ENCODE results near the gene PDGFRB.
"Not testable (repeated sequence)": the region's sequence is repeated elsewhere in the genome, so short reads cannot be mapped to it uniquely, and the experiment has no call there.

Gene PDGFRB

DNA sequence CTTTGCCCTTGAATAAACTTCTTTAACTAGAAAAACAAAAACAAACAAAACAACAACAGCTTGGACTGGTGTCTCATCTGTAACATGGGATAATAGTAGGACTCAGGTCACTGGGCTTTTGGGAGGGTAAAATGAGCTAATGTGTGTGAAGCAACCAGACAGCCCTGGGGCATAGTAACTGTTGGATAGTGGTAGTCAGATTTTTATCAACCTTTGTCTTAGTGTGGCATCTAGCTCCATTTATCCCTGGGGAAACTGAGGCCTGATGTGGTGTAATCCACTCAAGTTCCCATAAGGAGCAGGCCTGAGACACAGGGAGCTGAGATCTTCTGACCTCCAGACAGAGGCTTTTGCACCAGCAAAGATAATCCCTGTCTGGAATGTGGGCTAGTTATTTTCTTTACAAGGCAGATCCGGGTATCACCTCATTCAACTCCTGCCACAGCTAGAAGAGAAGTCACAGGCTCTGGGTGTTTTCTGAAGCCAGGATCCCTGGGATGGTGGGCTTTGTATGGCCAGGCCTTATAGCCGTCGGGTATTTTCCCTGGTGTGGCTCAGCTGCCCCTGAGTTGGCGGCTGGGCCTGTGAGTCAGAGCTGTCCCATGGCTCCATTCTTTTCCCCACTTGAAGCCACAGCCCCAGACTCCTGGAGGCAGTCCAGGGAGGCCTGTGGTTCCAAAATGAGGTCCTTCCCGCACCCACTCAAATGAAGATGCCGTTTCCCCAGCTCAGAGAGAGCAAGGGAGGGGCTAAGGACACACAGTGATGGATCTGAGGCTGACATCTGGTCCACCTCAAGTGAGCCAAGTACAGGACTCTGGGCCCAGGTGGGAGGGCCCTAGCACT, 43.2 kb downstream of the PDGFRB start:
- DNase-seq = no peak

DNA sequence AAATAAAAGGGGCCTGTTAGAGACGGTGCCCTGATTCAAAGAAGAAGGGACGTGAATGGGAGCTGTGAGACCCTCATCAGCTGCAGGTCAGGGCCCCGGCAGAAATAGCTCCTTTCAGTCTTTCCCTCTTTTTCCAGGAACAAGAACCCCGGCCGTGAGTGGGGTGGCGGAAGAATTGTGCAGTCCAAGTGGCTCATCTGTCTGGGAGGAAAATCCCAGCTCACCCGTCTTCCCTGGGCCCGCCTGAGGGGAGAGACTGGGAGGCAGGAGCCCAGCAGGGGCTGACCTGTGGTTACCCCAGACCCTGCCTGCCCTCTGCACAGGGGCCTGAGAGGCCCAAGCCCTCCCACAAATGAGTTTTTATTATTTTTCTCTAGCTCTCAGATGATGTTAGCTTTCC, 44.5 kb downstream of the PDGFRB start:
- no peak for DNase-seq

DNA sequence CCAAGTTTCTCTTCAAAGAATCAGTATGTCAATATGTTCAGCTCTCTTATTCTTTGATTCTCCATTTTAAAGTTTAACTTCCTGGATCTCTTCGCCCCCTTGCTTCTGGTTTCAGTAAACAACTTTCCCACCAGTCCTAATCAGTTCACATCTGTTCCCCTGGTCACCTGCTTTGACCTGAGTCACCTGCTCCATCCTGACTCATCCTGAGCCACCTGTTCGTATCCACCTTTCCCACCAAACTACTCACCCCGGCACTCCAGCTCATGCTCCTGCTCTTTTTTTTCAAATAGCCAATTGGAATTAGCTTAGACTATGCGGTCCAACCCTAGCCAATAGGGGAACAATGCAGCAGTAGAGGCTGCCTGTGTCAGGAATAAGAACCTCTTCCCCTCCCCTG, 45.7 kb downstream of the PDGFRB start:
- DNase-seq = no peak

DNA sequence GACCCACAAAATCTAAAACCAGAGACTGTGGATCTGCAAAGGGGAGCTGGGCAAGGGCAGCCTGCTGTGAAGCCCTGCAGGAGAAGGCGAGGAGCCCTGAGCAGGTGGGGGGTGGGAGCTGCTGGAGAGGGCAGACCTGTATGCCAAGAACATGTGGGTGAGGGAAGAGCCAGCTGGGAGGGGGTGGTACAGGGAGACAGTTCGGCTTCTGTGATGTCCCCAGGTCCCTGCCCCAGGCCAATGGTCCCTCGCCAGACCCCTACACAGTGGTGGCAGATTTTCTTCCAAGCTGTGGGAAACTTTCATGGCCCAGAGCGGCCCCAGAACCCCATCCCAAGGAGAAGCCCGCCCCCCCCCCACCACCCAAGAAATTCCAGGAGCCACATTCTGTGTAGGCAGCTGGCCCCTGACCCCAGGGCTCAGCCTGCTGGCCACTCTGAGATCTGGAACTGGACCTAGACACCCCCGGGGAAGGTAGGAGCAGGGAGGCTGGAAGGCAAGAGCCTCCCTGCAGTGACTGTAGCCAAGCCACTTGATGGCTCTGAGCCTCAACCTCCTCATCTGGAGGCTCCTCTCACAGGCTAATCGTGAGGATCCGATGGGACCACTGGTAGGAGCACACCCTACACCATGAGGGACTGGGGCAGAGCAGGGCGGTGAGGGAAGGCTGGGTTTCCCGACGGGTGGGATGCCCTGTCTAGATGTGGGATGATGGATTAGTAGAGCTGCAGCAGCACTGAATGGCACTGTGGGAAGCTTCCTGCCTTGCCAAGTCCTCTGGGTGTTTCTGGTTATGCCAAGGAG, 46.7 kb downstream of the PDGFRB start:
- no peak for DNase-seq

DNA sequence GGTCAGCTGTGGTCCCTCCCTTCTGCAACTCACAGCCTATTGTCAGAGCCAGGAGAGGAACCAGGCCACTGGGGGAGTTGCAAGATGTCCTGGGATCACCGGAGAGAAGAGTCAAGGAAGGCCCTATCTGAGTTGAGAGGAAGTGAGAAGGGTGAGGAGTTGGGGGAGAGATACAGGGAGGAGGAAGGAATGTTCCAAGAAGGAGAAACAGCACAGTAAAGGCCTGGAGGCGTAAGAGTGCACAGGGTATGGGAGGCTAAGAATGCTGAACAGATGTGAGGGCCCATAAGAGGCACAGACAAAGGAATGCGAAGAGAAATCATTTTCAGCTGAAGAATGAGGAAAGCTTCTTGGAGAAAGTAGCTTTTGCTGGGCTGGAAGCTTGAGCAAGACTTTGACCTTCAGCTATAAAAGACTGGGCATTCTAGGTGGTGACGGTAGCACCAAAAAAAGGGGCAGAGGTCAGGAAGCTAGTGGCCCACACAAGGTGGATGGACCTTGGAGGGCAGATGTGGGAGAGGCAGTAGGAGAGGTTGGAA, 47.7 kb downstream of the PDGFRB start:
- DNase-seq = no peak

DNA sequence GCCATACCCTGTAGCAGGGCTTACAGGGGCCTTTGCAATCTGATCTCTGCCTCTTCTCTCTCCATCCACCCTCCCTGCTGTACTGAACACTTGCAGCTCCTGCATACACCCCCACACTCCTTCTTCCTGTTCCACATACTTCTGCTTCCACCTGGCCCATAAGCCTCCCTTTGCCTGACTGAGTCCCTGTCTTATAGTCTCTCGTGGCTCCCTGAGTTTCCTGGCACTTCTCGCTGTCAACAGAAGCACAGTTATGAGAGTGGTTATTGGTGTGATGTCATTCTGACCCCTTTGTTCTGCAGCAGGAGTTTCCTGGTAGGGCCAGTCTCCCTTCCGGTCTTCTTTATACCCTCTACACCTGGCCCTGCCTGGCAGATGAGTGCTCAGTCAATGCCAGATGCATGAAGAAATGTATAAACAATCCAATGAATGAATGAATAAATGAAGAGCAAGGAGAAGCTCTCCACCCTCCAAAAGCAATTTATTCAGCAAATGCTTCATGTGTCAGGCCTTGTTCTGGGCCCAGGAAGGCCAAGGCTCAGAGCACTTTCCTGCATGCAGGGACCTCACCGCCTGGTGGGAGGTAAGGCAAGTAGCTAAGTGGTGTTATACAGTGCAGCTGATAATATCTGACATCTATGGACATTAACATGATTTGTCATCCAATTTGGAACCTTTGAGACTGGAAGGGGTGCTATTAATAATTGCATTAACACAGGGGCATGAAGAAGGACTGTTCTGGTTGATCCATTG, 48.8 kb downstream of the PDGFRB start:
- DNase-seq = no peak

DNA sequence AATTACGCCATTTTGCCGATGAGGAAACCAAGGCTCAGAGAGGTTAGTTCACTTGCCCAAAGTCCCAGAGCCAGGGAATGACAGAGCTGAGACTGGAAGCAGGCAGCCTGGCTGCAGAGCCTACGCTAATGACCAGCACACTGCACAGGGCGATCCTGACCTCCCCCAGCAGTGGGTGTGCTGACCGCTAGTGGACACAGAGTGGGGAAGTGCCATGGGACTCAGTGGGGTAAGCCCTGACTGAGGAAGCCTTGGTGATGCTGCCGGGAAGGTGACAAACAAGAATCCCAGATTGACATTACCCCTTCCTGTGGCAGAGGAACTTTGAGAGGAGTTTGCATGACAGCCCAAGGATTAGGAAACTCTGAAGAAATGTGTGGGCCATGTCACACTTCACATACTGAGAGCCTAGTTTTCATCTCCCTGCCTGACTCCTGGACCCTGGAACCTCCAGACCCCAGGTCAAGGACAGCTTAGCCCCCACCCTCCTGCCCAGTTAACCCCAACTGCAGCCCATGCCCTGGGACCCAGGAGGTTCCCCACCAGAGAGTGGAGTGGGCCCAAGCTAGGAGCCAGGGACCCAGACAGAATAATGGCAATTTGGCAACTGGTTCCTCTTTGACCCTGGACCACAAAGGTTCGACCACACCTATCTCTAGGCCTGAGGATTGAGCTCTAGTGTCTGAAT, 49.6 kb downstream of the PDGFRB start:
- no peak for DNase-seq

DNA sequence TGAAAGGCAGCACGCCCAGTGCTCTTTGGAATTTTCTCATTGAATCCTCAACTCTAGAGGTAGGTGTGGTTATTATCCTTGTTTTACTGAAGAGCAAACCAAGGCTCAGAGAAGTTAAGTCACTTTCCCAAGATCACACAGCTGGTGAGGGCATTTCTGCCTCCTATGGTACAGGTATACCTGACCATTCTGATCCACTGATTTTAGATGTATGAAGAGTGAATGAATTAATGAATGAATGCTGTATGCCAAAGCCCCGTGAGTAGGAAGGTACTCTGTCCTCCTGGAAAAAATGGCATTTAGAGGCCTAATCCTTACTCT, 51.1 kb downstream of the PDGFRB start:
- no peak for DNase-seq

DNA sequence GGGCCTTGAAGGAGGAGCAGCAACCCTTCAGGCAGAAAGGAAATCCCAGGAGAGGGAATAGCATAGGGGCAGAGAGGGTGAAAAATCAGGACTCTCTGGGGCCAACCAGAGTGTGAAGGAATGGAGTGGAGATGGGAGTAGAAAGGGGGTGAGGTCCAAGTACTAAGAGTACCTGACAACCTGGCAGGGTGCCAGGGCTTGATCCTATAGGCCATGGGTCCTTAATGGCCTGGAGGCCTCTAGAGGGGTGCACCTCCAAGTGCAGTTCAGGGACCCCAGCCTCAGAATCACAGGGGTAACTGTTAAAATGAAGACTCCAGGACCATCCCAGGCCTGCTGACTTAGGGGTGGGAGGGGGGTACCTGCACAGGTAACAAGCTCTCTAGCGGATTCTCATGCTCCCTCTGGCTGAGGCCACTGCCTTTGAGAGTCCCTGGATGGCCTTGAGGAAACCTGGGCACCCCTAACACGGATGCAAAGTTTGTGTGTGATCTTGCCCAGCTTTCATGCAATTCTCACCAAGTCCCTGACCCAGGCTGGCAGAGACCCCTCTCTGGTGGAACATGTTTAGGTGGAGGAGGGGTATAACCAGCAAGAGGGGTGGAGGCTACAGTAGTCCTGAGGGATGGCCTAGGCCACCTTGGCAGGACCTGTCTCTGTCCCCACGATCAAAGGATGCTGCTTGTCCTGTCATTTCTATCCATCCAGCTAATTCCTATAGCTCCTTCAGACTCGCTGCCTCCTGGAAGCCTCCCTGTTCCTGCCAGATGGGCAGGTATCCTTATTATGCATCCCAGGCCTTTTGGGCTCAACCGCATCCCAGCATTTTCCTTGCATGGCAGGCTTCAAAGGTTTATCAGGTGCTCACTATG, 51.7 kb downstream of the PDGFRB start:
- DNase-seq = no peak

DNA sequence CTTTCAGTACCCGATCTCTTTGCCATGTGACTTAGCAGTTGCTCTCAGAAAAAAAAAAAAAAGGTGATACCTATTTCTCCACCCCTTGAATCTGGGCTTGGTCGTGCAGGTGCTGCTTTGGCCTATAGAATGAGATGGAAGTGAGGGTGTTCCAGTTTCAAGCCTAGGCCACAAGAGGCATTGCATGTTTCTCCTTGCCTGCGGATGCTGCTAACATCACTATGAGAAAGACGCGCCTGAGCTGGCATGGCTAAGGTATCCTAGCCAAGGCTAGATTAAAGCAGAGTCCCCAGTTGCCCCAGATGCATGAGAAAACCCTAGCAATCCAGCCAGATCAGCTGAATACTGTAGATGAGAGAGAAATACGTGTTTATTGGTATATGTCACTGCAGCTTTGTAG, 54.6 kb downstream of the PDGFRB start:
- DNase-seq = no peak

DNA sequence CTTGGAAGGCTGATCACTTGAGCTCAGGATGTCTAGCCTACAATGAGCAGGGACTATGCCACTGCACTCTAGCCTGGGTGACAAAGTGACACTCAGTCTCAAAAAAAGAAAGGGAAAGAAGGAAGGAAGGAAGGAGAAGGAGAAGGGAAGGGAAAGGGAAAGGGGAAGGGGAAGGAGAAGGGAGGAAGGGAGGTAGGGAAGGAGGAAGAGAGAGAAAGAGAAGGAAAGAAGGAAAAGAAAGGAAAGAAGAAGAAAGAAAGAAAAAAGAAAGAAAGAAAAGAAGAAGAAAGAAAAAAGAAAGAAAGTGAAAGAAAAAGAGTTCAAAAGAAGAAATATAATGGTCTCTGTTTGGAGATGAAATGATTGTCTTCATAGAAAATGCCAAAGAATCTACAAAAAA, 58.5 kb downstream of the PDGFRB start:
- DNase-seq = no peak

DNA sequence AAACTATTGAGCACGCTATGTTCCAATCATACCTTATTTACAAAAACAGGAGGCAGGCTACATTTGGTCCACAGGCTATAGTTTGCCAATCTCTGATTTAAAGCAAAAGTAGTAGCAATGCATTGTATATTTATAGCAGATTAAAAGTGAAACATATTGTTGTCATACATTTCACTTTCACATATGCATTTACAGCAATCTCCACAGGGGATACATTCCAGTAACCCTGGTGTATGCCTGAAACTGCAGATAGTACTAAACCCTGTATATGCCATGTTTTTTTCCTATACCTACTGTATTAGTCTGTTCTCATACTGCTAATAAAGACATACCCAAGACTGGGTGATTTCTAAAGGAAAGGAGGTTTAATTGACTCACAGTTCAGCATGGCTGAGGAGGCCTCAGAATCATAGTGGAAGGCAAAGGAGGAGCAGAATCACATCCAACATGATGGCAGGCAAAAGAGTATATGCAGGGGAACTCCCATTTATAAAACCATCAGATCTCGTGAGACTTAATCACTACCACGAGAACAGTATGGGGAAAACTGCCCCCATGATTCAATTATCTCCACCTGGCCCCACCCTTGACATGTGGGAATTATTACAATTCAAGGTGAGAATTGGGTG, 63.4 kb downstream of the PDGFRB start:
- DNase-seq = no peak

DNA sequence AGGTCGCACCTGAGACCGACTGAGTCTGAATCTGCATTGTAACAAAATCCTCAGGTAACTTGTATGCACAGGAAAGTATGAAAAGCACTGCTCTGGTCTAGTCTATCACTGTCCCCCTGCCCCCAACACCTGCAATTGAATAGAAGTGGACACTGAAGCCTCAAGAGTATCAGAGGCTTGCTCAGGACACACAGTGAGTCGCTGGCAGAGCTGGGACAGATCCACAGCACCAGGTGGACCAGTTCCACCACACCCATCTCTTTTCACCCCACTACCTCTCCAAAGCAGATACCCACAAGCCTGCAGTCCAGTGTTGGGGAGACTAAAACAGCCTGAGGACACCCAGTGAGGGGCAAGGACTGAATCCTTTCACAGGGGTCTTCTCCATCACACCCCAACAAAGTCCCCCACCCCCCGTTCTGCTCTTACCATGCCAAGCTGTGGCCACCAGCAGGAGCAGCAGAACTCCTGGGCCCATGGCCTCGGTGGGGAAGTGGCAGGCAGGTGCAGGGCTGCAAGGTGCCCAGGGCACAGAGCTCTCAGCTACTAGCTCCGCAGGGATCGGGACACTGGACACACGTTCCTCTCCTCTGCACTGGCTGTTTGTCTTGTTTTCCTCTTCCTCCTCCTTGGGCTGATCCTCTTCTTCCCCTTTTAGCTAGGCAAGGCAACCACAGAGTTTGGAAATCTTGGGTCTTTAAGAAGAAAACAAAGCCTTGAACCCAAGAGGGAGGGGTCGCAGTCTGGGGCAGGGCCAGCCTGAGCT, 69.5 kb downstream of the PDGFRB start, which contains the start of gene CSF1R:
TSS of gene CSF1R (minus strand) at position 605 of the 766 bp plus-strand sequence. CDS start at position 478, 127 bp downstream.
- DNase-seq = no peak

DNA sequence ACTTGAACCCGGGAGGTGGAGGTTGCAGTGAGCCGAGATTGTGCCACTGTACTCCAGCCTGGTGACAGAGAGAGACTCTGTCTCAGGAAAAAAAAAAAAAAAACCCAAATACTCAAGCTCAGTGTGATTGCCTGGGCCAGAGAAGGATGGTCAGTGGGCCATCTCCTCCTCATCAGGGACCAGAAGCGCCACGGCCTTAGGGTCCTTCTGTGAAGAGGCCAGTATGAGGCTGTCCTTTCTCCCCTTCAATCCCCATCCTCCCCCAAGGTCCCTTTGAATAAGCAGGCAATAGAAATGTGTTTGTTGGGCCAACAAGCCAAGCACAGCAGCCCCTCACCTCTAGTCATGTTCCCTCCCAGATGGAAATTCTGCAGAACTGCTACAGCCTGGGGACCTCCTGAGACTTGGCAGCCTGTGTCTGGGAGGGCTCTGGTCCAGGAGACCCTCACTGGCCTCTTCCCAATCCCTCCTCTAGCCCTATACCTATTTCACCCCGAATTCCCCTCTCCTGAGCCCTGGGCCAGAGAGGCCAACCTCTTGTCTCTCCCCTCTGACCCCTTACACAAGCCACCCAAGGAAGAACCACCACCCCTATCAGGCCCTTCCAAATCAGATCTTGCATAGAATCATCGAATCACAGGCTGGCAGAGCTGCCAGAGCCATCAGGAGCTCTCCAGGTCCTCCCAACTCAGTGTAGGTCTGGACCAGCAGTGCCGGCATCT, 70.3 kb downstream of the PDGFRB start:
- DNase-seq = no peak

DNA sequence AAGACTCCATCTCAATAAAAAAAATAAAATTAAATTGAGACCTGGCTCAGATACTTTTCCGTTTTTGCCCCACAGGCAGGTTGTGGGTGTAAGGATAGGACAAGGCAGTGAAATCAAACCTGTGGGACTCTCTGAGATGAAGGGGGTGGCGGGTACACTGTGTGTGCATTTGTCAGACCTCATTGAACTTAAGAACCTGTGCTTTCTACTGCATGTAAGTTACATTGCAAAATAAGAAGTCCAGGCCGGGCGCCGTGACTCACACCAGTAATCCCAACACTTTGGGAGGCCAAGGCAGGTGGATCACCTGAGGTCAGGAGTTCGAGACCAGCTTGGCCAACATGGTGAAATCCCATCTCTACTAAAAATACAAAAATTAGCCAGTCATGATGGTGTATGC, 70.9 kb downstream of the PDGFRB start:
- DNase-seq = not testable (repeated sequence)

DNA sequence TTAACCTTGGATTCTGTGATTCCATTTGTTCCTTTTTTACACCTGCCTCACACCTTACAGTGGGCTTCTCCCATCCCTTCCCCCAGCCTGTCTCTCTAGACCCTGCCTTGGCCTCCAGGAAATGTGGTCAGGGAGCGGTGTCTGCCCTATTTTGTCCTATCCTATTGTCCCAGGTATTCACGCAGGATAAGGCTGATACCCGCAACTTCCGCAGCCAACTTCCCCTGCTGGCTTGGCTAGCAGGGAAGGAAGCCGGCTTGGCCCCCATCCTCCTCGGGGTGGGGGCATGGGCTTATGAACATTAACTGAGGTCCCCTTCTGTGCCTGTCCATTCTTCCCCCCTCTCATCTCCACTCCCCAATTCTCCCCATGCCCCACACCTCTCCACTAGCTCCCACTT, 72.8 kb downstream of the PDGFRB start:
- DNase-seq = no peak

DNA sequence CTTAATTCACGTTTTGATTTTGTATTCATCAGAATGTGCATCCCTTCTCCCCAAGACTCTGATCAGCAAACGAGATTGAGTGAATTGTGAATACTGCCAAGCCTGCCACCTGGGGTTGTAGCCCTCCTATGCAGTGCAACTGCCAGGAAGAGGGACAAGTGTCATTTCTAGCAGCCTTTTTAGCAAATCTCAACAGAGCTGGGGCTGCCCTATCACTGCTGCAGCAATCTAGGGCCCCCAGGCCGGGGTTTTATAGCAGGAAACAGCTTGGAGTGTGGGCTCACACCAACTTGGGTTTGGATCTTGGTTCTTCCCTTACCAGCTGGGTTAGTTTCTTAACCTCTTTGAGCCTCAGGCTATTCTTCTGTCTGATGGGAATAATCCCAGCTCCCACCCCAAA, 73.3 kb downstream of the PDGFRB start:
- no peak for DNase-seq

DNA sequence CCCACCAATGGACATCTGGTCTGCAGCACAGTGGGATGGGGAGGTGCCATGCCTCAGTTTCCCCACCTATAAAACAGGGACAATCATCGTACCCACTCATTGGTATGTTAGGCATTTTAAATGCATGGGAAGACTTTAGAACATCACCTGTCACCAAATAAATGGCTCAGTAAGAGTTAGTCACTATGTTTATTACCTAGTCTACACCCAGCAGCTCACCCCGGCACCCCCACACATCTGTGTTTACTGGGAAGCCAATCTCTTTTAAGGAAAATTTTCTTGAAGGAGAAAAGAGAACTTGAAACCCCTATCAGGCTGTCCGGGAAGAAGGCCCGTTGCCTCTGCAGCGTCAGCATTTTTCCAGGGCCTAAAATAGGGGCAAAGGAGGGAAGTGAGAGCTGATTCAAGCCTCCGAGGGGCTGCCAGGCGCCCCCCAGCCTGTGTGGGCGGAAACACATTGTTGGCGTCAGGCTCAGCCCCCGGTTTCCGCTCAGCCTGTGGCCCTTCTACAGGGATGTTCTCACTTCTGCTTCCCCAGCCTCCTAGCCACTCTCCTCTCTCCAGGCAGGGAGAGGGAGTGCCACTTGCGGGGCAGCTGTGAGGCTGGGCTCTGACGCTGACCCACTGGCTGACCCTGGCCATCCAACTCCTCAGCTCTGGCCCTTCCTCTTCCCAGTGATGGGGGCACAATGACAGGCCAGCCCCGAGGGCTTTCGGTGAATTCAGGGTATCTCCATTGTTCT, 73.9 kb downstream of the PDGFRB start:
- no peak for DNase-seq
